HUES64 (cell line): Measurements from ENCODE around the gene PIP5K1B.

ENCODE experiments used
- H3K27ac ChIP-seq: 2 replicates; pipeline ENCODE4 v1.7.0; 2013; ENCODE audit warnings: low read depth, low read length, inconsistent platforms
- H3K27me3 ChIP-seq: 2 replicates; pipeline ENCODE4 v1.6.1; 2013; ENCODE audit warnings: mild to moderate bottlenecking, low read length; ENCODE audit not compliant: insufficient read depth
- H3K36me3 ChIP-seq: 2 replicates; pipeline ENCODE4 v1.6.1; 2013; ENCODE audit warnings: mild to moderate bottlenecking, low read length; ENCODE audit not compliant: insufficient read depth
- H3K4me1 ChIP-seq: 2 replicates; pipeline ENCODE4 v1.6.1; 2013; ENCODE audit warnings: mild to moderate bottlenecking, low read length, moderate library complexity; ENCODE audit not compliant: insufficient read depth
- H3K4me3 ChIP-seq: 2 replicates; pipeline ENCODE4 v1.5.1; 2013; ENCODE audit warnings: mild to moderate bottlenecking, low read length, moderate library complexity
- H3K9ac ChIP-seq: 2 replicates; pipeline ENCODE4 v1.6.1; 2013; ENCODE audit warnings: mild to moderate bottlenecking, low read depth, low read length
- H3K9me3 ChIP-seq: 2 replicates; pipeline ENCODE4 v1.6.1; 2013; ENCODE audit warnings: low read depth, low read length; ENCODE audit not compliant: insufficient read depth
- WGBS: fragments of 150-250, 120-280 bp; methylation state at CpG from one replicate; pipeline ENCODE4 v1.1.7; 2013; ENCODE audit warnings: missing lambda C conversion rate; 5-methylcytosine and 5-hydroxymethylcytosine counted together

PIP5K1B gene

GRCh38 chr9:68920921-68921320 is 215.9 kb downstream of the PIP5K1B start:
- Histone ChIP-seq H3K4me1 (no peaks in the 10 kb centered on the region), H3K9ac (no peak overlapping the region), H3K4me3 (no peak overlapping the region), H3K27me3 (no peaks in the 10 kb centered on the region), H3K9me3 (no peaks in the 10 kb centered on the region), H3K27ac (no peak overlapping the region), H3K36me3 (no peaks in the 10 kb centered on the region)
- 100% methylated on average over 1 of the region's 1 CpG for WGBS

GRCh38 chr9:68923480-68923879 is 218.4 kb downstream of the PIP5K1B start:
- Histone ChIP-seq H3K27ac (no peak overlapping the region), H3K9ac (no peak overlapping the region), H3K9me3 (no peaks in the 10 kb centered on the region), H3K4me1 (no peaks in the 10 kb centered on the region), H3K27me3 (no peaks in the 10 kb centered on the region), H3K36me3 (no peaks in the 10 kb centered on the region), H3K4me3 (no peak overlapping the region)

GRCh38 chr9:68925175-68925574 is 220.1 kb downstream of the PIP5K1B start:
- Histone ChIP-seq H3K9ac (no peak overlapping the region), H3K36me3 (no peaks in the 10 kb centered on the region), H3K27ac (no peak overlapping the region), H3K4me3 (no peak overlapping the region), H3K27me3 (no peaks in the 10 kb centered on the region), H3K4me1 (no peaks in the 10 kb centered on the region), H3K9me3 (no peaks in the 10 kb centered on the region)
- WGBS, result 75% methylated on average over 5 of the region's 6 CpGs

DNA sequence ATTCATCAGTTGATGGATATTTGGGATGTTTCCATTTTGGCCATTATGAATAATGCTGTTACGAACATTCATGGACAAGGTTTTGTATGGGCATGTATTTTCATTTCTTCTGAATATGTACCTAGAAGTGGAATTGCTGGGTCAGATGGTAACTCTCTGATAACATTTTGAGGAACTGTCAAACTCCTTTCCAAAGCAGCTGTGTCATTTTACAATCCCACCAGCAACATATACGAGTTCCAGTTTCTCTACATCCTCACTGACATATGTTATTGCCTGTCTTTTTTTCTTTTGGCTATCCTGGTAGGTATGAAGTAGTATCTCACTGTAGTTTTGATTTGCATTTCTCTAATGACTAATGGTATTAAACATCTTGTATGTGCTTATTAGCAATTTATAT is 222.1 kb downstream of the PIP5K1B start:
- 82% methylated on average over 2 of the region's 2 CpGs for WGBS
- Histone ChIP-seq H3K4me1 (no peaks in the 10 kb centered on the region), H3K27me3 (no peaks in the 10 kb centered on the region), H3K4me3 (no peak overlapping the region), H3K9me3 (no peaks in the 10 kb centered on the region), H3K36me3 (no peaks in the 10 kb centered on the region), H3K27ac (no peak overlapping the region), H3K9ac (no peak overlapping the region)

DNA sequence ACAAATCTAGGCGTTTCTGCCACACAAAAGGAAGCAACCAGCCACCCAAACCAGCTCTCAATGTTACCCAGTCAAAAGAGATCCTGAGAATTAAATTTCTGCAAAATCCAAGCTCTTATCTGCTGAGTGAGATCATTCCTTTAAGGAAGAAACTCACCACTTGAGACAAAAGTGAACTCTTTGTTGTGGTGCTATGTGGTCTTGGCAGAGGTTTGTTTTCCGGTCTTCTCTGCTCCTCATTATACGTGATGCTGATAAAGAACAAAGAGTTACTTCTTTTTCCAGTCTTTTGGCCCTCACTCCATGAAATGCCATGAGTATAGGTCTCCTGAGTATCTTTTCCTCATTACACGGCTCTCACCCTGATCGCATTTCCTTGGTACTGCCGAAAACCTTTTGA is 226.8 kb downstream of the PIP5K1B start:
- Histone ChIP-seq H3K27me3 (no peaks in the 10 kb centered on the region), H3K9me3 (no peaks in the 10 kb centered on the region), H3K27ac (no peak overlapping the region), H3K36me3 (no peaks in the 10 kb centered on the region), H3K9ac (no peak overlapping the region), H3K4me1 (0 out of 2 replicates have a peak, but pooled peaks cover 5% of the 10 kb centered on the region), H3K4me3 (no peak overlapping the region)
- 90% methylated on average over 6 of the region's 6 CpGs for WGBS

DNA sequence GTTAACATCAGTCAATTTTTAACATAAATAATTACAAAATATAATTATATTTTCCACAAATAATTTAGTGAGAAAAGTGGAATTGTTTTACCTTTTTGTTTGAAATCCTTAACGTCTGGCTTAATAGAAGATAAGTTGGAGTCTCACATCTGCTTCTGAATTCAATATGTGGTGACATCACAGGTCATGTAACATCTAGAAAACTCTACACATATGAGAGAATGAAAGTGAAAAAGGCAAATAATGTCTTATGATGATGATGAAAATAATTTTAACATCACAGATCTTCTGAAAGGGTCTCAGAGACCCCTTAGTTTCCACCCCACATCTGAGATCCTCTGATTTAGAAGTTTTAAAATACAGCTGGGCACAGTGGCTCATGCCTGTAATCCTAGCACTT is 227.4 kb downstream of the PIP5K1B start:
- H3K4me1 ChIP-seq, result 0 out of 2 replicates have a peak, but pooled peaks cover 5% of the 10 kb centered on the region
- 100% methylated on average over 1 of the region's 1 CpG for WGBS
- H3K27ac ChIP-seq, result no peak overlapping the region
- H3K4me3 ChIP-seq, result no peak overlapping the region
- no peaks in the 10 kb centered on the region for H3K9me3 ChIP-seq
- no peak overlapping the region for H3K9ac ChIP-seq
- H3K27me3 ChIP-seq, result no peaks in the 10 kb centered on the region
- H3K36me3 ChIP-seq, result no peaks in the 10 kb centered on the region

DNA sequence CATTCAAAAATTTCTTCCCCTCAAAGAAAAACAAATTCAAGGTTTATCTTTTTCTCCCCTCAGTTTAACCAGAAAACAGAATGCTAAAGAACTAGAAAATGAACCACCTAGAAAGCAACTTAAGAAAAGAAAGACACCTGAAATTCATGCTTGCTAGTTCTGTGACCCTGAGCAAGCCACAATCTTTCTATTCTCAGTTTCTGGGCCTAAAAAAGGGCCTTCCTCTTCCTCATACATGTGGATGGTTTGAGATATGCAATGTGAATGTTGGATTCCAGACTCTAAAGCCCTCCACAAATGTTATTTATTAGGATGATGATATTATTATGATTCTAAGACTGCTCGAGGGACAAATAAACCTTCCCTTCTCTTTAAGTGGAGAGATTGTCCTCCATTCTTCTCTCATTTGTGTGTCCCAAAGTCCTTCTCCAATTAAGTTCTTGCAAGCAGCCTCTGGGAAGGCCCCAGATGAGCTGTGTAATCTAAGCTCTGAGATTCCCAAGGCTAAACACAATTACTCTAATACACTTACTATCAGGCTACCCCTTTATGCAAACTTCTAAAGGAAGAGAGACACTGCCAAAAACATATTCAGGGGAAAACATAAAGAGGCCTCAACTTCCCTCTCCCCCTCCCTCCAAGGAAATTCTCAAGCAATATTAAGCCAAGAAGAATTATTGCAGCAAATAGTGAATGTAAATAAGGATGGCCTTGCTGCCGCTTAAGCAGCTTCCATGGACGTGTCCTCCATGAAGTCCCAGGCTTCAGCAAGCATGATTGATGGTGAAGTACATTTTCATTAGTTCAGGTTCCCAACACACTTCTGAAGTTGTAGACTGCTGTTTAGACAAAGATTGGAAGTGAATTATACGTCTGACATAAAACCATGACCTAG is 228.6 kb downstream of the PIP5K1B start:
- 91% methylated on average over 4 of the region's 4 CpGs for WGBS
- Histone ChIP-seq H3K9ac (no peak overlapping the region), H3K27me3 (no peaks in the 10 kb centered on the region), H3K4me1 (0 out of 2 replicates have a peak, but pooled peaks cover 5% of the 10 kb centered on the region), H3K27ac (no peak overlapping the region), H3K36me3 (no peaks in the 10 kb centered on the region), H3K4me3 (no peak overlapping the region), H3K9me3 (no peaks in the 10 kb centered on the region)

GRCh38 chr9:68934329-68934644 is 229.2 kb downstream of the PIP5K1B start:
- no peak overlapping the region for H3K4me3 ChIP-seq
- no peaks in the 10 kb centered on the region for H3K9me3 ChIP-seq
- H3K9ac ChIP-seq, result no peak overlapping the region
- H3K36me3 ChIP-seq, result no peaks in the 10 kb centered on the region
- H3K27ac ChIP-seq, result no peak overlapping the region
- no peaks in the 10 kb centered on the region for H3K27me3 ChIP-seq
- H3K4me1 ChIP-seq, result 0 out of 2 replicates have a peak, but pooled peaks cover 5% of the 10 kb centered on the region
- 100% methylated on average over 1 of the region's 1 CpG for WGBS

GRCh38 chr9:68940573-68940972 is 235.5 kb downstream of the PIP5K1B start:
- 91% methylated on average over 6 of the region's 6 CpGs for WGBS
- H3K27me3 ChIP-seq, result no peaks in the 10 kb centered on the region
- H3K27ac ChIP-seq, result no peak overlapping the region
- H3K9ac ChIP-seq, result no peak overlapping the region
- no peak overlapping the region for H3K4me3 ChIP-seq
- H3K9me3 ChIP-seq, result no peaks in the 10 kb centered on the region
- H3K36me3 ChIP-seq, result no peaks in the 10 kb centered on the region
- H3K4me1 ChIP-seq, result no peaks in the 10 kb centered on the region

DNA sequence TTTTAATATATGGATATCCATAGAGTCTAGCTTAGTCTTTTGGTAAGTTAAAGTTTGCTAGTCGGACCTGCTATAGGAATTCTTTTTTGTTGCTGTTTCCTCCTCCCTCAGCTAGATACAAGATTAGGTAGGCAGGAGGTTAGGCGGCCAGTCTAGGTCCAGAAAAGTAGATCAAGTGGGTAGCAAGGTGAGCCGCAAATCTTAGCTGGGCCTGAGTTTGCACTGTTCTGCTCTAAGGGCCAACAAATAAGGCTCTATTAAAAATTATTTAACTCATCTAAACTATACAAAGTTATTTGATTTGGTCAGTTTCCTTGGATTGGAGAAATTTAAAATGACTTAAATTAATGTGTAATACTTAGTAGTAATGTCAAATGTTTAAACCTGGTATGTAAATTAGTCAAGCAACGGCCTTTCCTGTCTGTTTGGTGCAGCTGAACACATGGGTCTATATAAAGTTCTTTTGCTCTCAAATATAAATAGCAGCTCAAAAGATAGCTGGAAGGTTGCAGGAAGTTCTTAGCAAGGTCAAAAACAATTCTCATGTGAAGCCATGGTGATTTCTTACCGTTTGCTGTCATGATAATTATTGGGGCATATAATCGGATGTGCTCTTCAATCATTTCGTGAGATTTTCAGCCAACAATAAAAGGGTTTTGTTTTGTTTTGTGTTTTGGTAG is 236.9 kb downstream of the PIP5K1B start:
- Histone ChIP-seq H3K27me3 (no peaks in the 10 kb centered on the region), H3K27ac (no peak overlapping the region), H3K4me3 (no peak overlapping the region)

DNA sequence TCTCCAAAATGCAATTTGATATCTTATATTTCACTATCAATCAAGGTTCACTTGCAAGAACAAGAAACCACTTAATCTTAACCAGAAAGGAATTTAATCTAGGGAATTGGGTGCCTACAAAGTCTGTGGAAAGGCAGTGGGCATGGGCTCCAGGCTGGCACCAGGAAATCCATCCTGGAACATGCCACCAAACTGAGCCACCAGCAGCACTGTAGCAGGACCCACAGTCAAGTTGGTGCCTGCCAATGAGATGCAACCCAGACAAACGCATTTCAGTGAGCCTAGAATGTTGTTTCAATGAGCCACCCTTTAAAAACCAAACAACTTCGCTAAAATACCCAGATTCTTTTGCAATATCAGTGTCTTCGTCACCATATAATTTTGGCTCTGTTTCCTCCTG is 237.8 kb downstream of the PIP5K1B start:
- H3K27me3 ChIP-seq, result no peaks in the 10 kb centered on the region
- WGBS, result 90% methylated on average over 3 of the region's 3 CpGs
- H3K4me1 ChIP-seq, result peaks cover 12% of the 10 kb centered on the region
- H3K27ac ChIP-seq, result no peak overlapping the region
- H3K9me3 ChIP-seq, result no peaks in the 10 kb centered on the region
- no peak overlapping the region for H3K9ac ChIP-seq
- H3K4me3 ChIP-seq, result no peak overlapping the region
- H3K36me3 ChIP-seq, result no peaks in the 10 kb centered on the region

More for the DNA sequence above, 236.9 kb downstream of the PIP5K1B start:
- WGBS, result 95% methylated on average over 7 of the region's 7 CpGs
- H3K9ac ChIP-seq, result no peak overlapping the region
- H3K36me3 ChIP-seq, result no peaks in the 10 kb centered on the region
- H3K9me3 ChIP-seq, result no peaks in the 10 kb centered on the region
- peaks cover 5% of the 10 kb centered on the region for H3K4me1 ChIP-seq
